GM23338 (cell line): ENCODE data around the gene BRF1. TPM values are rescaled to one million over a fixed set of nuclear protein-coding genes. Genes with fewer than 3 reads are reported as not detected.

Experiments used
- ATAC-seq: fragments of 200-7000 bp; cut with Tn5 transposase; 3 replicates; pipeline ENCODE4 v1.9.1; 2020
- DNase-seq: peaks from one replicate; pipeline ENCODE4 v3.0.0-alpha.2; 2015; ENCODE audit warnings: low spot score
- H2AFZ ChIP-seq: fragments of 200-600 bp; sonication (generic); 2 replicates; pipeline ENCODE4 v1.8.0; 2016; ENCODE audit warnings: antibody characterized with exemption, mild to moderate bottlenecking, moderate library complexity
- H3F3A ChIP-seq: fragments of 200-600 bp; sonication (generic); replicated peaks from 2 replicates; pipeline ENCODE4 v1.8.0; 2017; ENCODE audit warnings: antibody characterized with exemption, mixed run types, low read depth
- H3K27ac ChIP-seq: fragments of 200-600 bp; sonication (generic); 2 replicates; pipeline ENCODE4 v1.6.1; 2016; ENCODE audit warnings: low read depth
- H3K27me3 ChIP-seq: fragments of 200-600 bp; sonication (generic); 2 replicates; pipeline ENCODE4 v1.8.0; 2016; ENCODE audit warnings: mild to moderate bottlenecking, mixed run types, moderate library complexity; ENCODE audit not compliant: insufficient read depth
- H3K36me3 ChIP-seq: fragments of 200-600 bp; sonication (generic); 2 replicates; pipeline ENCODE4 v1.8.0; 2016; ENCODE audit warnings: mild to moderate bottlenecking; ENCODE audit not compliant: insufficient read depth
- H3K4me1 ChIP-seq: fragments of 200-600 bp; sonication (generic); 2 replicates; pipeline ENCODE4 v1.8.0; 2016; ENCODE audit warnings: mild to moderate bottlenecking, moderate library complexity; ENCODE audit not compliant: insufficient read depth
- H3K4me2 ChIP-seq: fragments of 200-600 bp; sonication (generic); 2 replicates; pipeline ENCODE4 v1.7.1; 2017; ENCODE audit warnings: mixed run types
- H3K4me3 ChIP-seq: fragments of 200-600 bp; sonication (generic); 2 replicates; pipeline ENCODE4 v1.6.1; 2016; ENCODE audit warnings: mixed run types
- H3K79me2 ChIP-seq: fragments of 200-600 bp; sonication (generic); replicated peaks from 2 replicates; pipeline ENCODE4 v1.8.0; 2017; ENCODE audit warnings: mild to moderate bottlenecking; ENCODE audit not compliant: insufficient read depth
- H3K9me2 ChIP-seq: fragments of 200-600 bp; sonication (generic); 2 replicates; pipeline ENCODE4 v1.8.0; 2017; ENCODE audit not compliant: insufficient read depth
- H4K20me1 ChIP-seq: fragments of 200-600 bp; sonication (generic); replicated peaks from 2 replicates; pipeline ENCODE4 v1.8.0; 2017; ENCODE audit warnings: mild to moderate bottlenecking; ENCODE audit not compliant: insufficient read depth
- H3K27ac Mint-ChIP-seq: 2 replicates; pipeline ENCODE4 v1.8.0; 2020; ENCODE audit warnings: inconsistent platforms, mild to moderate bottlenecking, moderate library complexity, mixed read lengths
- H3K27me3 Mint-ChIP-seq: 3 replicates; pipeline ENCODE4 v1.8.0; 2022; ENCODE audit warnings: low read depth, mild to moderate bottlenecking, moderate library complexity, mixed read lengths, inconsistent platforms; ENCODE audit not compliant: insufficient read depth, poor library complexity
- H3K36me3 Mint-ChIP-seq: 3 replicates; pipeline ENCODE4 v1.8.0; 2021; ENCODE audit warnings: low read depth, mild to moderate bottlenecking, inconsistent platforms, moderate library complexity, mixed read lengths
- H3K4me1 Mint-ChIP-seq: 3 replicates; pipeline ENCODE4 v1.8.0; 2020; ENCODE audit warnings: mild to moderate bottlenecking, inconsistent platforms, mixed read lengths
- H3K4me3 Mint-ChIP-seq: 3 replicates; pipeline ENCODE4 v1.8.0; 2021; ENCODE audit warnings: moderate library complexity, mild to moderate bottlenecking, inconsistent platforms, mixed read lengths
- H3K9me3 Mint-ChIP-seq: 3 replicates; pipeline ENCODE4 v1.8.0; 2020; ENCODE audit warnings: moderate library complexity, mild to moderate bottlenecking, inconsistent platforms, mixed read lengths
- CREB1 ChIP-seq: fragments of 250-450 bp; sonication (Bioruptor Pico); IDR thresholded peaks from 2 replicates; pipeline ENCODE4 v1.5.0; 2020; ENCODE audit warnings: low read depth, mild to moderate bottlenecking, moderate library complexity
- EZH2 ChIP-seq: fragments of 200-600 bp; sonication (generic); IDR thresholded peaks from one replicate; pipeline ENCODE4 v1.8.0; 2017; ENCODE audit warnings: antibody characterized with exemption, mild to moderate bottlenecking, low read depth; ENCODE audit not compliant: unreplicated experiment
- JUNB ChIP-seq: IDR thresholded peaks from one replicate; pipeline ENCODE4 v1.6.1; 2016; ENCODE audit warnings: antibody characterized with exemption; ENCODE audit not compliant: unreplicated experiment
- NANOG ChIP-seq: IDR thresholded peaks from 2 replicates; pipeline ENCODE4 v1.6.1; 2016; ENCODE audit warnings: antibody characterized with exemption, borderline replicate concordance
- POLR2AphosphoS5 ChIP-seq: IDR thresholded peaks from 2 replicates; pipeline ENCODE4 v1.6.1; 2016; ENCODE audit warnings: antibody characterized with exemption, low read depth
- STAT1 ChIP-seq: IDR thresholded peaks from one replicate; pipeline ENCODE4 v1.6.1; 2016; ENCODE audit warnings: antibody characterized with exemption; ENCODE audit not compliant: unreplicated experiment
- ZNF114 ChIP-seq: fragments of 250-450 bp; sonication (Bioruptor Pico); IDR thresholded peaks from 2 replicates; pipeline ENCODE4 v1.5.0; 2020; ENCODE audit warnings: mild to moderate bottlenecking, moderate library complexity
- ZNF331 ChIP-seq: fragments of 250-450 bp; sonication (Bioruptor Pico); IDR thresholded peaks from 2 replicates; pipeline ENCODE4 v1.5.0; 2020; ENCODE audit warnings: low read depth, mild to moderate bottlenecking, moderate library complexity
- polyA plus RNA-seq: library from polyadenylated mRNA; unstranded; fragments of >200 nt; fragmentation: Nextera tagmentation; extraction: Ambion mirVana; gene quantifications from 2 replicates; pipeline ENCODE4 v1.2.1, GENCODE V29; 2016
- total RNA-seq: library from RNA; depleted of rRNA; stranded (reverse); fragments of >200 nt; shearing (Covaris generic); gene quantifications from 2 replicates; pipeline ENCODE4 v1.2.3, GENCODE V29; 2014
- TF ChIP-seq, protein P1 (sequence below): IDR thresholded peaks from 2 replicates; pipeline ENCODE4 v1.6.1; 2016; ENCODE audit warnings: antibody characterized with exemption
- TF ChIP-seq, protein P2 (sequence below), 2 experiments: fragments of 200-600 bp in 1 of 2; sonication (generic) in 1 of 2; conservative IDR thresholded peaks; 2 replicates each; pipeline versions ENCODE4 v1.5.1 to v1.6.1; 2016 to 2017; ENCODE audit warnings: antibody characterized with exemption in 2 of 2, low read depth in 2 of 2, mild to moderate bottlenecking in 2 of 2, moderate library complexity in 1 of 2
- TF ChIP-seq, protein P3 (sequence below): fragments of 250-450 bp; sonication (Bioruptor Pico); IDR thresholded peaks from 2 replicates; pipeline ENCODE4 v1.5.0; 2020; ENCODE audit warnings: mild to moderate bottlenecking, moderate library complexity

Gene BRF1
- total and polyA plus RNA-seq, 2 experiments from 2014 or later, result 8.6 to 29.9 TPM

DNA sequence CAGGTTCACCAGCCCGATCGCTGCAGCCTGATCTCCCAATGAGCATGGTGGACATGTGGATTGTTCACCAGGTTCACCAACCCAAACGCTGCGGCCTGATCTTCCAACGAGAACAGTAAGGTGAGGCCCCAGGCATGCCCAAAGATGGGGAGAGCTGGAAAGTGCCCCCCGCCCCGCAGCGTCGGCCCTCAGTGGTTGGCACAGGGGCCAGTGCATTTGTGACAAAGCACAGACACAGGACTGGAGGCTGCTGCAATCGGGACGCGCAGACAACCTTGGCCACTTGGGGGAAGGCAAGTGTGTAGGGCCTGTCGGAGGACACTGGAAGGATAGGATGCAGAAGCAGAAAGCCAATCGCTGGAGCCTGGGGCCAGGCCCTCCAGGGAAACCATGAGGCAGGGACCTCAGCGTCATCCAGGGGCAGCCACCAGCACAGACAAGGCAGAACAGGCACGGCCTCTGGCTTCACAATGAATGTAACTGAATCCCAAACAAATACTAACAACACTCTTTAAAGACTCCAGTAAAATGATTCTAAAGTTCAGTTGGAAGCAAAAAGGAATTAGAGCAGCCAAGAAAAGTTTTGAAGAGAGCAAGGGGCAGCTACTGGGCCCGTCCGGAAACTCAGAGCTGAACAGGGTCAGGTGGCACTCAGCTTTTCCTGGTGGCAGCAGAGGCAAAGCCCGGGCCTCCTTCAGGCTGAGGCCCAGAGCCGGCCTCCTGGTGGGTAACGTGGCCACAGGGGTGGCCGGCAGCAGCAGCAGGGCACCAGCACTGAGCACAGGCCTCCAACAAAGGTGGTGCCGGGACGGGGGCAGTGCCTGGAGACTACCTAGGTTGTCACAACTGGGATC lies 13.3 kb downstream of the BRF1 start:
- no peak overlapping the region for H3K4me3 Mint-ChIP-seq
- H3K27ac Mint-ChIP-seq, result no peak overlapping the region
- H3K27me3 ChIP-seq, result no peaks in the 10 kb centered on the region
- H2AFZ ChIP-seq, result no peak overlapping the region
- no peaks in the 10 kb centered on the region for H3K36me3 Mint-ChIP-seq
- peaks cover 51% of the 10 kb centered on the region for H3K79me2 ChIP-seq
- peaks cover 7% of the 10 kb centered on the region for H4K20me1 ChIP-seq
- H3K9me2 ChIP-seq, result no peaks in the 10 kb centered on the region
- H3K4me3 ChIP-seq, result no peak overlapping the region
- TF ChIP-seq, protein P1, sequence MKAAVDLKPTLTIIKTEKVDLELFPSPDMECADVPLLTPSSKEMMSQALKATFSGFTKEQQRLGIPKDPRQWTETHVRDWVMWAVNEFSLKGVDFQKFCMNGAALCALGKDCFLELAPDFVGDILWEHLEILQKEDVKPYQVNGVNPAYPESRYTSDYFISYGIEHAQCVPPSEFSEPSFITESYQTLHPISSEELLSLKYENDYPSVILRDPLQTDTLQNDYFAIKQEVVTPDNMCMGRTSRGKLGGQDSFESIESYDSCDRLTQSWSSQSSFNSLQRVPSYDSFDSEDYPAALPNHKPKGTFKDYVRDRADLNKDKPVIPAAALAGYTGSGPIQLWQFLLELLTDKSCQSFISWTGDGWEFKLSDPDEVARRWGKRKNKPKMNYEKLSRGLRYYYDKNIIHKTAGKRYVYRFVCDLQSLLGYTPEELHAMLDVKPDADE, result no peak
- TF ChIP-seq, protein P2, sequence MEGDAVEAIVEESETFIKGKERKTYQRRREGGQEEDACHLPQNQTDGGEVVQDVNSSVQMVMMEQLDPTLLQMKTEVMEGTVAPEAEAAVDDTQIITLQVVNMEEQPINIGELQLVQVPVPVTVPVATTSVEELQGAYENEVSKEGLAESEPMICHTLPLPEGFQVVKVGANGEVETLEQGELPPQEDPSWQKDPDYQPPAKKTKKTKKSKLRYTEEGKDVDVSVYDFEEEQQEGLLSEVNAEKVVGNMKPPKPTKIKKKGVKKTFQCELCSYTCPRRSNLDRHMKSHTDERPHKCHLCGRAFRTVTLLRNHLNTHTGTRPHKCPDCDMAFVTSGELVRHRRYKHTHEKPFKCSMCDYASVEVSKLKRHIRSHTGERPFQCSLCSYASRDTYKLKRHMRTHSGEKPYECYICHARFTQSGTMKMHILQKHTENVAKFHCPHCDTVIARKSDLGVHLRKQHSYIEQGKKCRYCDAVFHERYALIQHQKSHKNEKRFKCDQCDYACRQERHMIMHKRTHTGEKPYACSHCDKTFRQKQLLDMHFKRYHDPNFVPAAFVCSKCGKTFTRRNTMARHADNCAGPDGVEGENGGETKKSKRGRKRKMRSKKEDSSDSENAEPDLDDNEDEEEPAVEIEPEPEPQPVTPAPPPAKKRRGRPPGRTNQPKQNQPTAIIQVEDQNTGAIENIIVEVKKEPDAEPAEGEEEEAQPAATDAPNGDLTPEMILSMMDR (conservative IDR thresholded peaks at IDR 0.05; ENCODE audit: low read depth in 2 of 2), result peak in 1 of 2 experiments; percentile 21; a peak in 1 of 4 replicates
- TF ChIP-seq STAT1, result no peak
- no peaks in the 10 kb centered on the region for H3K9me3 Mint-ChIP-seq
- DNase-seq (peak; percentile 43), ATAC-seq (peak; percentile 60)
- H3K4me1 Mint-ChIP-seq, result peaks cover 9% of the 10 kb centered on the region
- no peaks in the 10 kb centered on the region for H3K36me3 ChIP-seq
- no peaks in the 10 kb centered on the region for H3F3A ChIP-seq
- no peak overlapping the region for H3K27ac ChIP-seq
- no peak overlapping the region for H3K4me2 ChIP-seq
- H3K27me3 Mint-ChIP-seq, result peaks cover 2% of the 10 kb centered on the region
- H3K4me1 ChIP-seq, result peaks cover 3% of the 10 kb centered on the region; the same call in 1 of the 2 replicates

DNA sequence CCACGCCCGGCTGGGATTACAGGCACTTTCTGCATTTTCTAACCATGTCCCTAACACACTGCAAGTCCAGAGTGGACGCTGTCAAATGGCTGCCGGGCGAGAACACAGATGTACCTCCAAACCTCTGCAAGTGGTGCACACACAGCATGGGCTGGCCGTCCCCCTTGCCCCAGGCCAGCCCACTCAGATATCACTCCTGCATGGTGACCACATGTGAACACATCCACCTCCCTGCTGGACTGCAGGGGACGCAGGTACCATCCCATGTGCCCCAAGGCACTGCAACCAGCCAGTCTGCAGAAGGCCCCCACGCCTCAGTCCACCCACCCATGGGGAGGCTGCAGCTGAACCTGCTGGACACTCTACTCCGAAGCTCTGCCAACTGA lies 14.0 kb downstream of the BRF1 start:
- no peak overlapping the region for H3K4me3 Mint-ChIP-seq
- peaks cover 3% of the 10 kb centered on the region; the same call in 1 of the 2 replicates for H3K4me1 ChIP-seq
- DNase-seq, result no peak
- H3K36me3 ChIP-seq, result no peaks in the 10 kb centered on the region
- H3K9me2 ChIP-seq, result no peaks in the 10 kb centered on the region
- H3K9me3 Mint-ChIP-seq, result no peaks in the 10 kb centered on the region
- no peaks in the 10 kb centered on the region for H3K36me3 Mint-ChIP-seq
- no peak overlapping the region for H3K4me3 ChIP-seq
- peaks cover 47% of the 10 kb centered on the region for H3K79me2 ChIP-seq
- ATAC-seq, result no peak
- peaks cover 11% of the 10 kb centered on the region for H4K20me1 ChIP-seq
- no peak overlapping the region for H3K27ac Mint-ChIP-seq
- no peak overlapping the region for H2AFZ ChIP-seq
- peaks cover 6% of the 10 kb centered on the region for H3K27me3 Mint-ChIP-seq
- no peaks in the 10 kb centered on the region for H3K27me3 ChIP-seq
- no peak overlapping the region for H3K4me2 ChIP-seq
- H3F3A ChIP-seq, result no peaks in the 10 kb centered on the region
- H3K27ac ChIP-seq, result no peak overlapping the region
- peaks cover 16% of the 10 kb centered on the region for H3K4me1 Mint-ChIP-seq
- TF ChIP-seq ZNF331 (CRISPR knock-in tag) (no peak), JUNB (no peak), NANOG (no peak), STAT1 (no peak), EZH2 (no peak), POLR2AphosphoS5 (no peak), CREB1 (CRISPR knock-in tag) (no peak), ZNF114 (CRISPR knock-in tag) (no peak)
- TF ChIP-seq, protein P3, sequence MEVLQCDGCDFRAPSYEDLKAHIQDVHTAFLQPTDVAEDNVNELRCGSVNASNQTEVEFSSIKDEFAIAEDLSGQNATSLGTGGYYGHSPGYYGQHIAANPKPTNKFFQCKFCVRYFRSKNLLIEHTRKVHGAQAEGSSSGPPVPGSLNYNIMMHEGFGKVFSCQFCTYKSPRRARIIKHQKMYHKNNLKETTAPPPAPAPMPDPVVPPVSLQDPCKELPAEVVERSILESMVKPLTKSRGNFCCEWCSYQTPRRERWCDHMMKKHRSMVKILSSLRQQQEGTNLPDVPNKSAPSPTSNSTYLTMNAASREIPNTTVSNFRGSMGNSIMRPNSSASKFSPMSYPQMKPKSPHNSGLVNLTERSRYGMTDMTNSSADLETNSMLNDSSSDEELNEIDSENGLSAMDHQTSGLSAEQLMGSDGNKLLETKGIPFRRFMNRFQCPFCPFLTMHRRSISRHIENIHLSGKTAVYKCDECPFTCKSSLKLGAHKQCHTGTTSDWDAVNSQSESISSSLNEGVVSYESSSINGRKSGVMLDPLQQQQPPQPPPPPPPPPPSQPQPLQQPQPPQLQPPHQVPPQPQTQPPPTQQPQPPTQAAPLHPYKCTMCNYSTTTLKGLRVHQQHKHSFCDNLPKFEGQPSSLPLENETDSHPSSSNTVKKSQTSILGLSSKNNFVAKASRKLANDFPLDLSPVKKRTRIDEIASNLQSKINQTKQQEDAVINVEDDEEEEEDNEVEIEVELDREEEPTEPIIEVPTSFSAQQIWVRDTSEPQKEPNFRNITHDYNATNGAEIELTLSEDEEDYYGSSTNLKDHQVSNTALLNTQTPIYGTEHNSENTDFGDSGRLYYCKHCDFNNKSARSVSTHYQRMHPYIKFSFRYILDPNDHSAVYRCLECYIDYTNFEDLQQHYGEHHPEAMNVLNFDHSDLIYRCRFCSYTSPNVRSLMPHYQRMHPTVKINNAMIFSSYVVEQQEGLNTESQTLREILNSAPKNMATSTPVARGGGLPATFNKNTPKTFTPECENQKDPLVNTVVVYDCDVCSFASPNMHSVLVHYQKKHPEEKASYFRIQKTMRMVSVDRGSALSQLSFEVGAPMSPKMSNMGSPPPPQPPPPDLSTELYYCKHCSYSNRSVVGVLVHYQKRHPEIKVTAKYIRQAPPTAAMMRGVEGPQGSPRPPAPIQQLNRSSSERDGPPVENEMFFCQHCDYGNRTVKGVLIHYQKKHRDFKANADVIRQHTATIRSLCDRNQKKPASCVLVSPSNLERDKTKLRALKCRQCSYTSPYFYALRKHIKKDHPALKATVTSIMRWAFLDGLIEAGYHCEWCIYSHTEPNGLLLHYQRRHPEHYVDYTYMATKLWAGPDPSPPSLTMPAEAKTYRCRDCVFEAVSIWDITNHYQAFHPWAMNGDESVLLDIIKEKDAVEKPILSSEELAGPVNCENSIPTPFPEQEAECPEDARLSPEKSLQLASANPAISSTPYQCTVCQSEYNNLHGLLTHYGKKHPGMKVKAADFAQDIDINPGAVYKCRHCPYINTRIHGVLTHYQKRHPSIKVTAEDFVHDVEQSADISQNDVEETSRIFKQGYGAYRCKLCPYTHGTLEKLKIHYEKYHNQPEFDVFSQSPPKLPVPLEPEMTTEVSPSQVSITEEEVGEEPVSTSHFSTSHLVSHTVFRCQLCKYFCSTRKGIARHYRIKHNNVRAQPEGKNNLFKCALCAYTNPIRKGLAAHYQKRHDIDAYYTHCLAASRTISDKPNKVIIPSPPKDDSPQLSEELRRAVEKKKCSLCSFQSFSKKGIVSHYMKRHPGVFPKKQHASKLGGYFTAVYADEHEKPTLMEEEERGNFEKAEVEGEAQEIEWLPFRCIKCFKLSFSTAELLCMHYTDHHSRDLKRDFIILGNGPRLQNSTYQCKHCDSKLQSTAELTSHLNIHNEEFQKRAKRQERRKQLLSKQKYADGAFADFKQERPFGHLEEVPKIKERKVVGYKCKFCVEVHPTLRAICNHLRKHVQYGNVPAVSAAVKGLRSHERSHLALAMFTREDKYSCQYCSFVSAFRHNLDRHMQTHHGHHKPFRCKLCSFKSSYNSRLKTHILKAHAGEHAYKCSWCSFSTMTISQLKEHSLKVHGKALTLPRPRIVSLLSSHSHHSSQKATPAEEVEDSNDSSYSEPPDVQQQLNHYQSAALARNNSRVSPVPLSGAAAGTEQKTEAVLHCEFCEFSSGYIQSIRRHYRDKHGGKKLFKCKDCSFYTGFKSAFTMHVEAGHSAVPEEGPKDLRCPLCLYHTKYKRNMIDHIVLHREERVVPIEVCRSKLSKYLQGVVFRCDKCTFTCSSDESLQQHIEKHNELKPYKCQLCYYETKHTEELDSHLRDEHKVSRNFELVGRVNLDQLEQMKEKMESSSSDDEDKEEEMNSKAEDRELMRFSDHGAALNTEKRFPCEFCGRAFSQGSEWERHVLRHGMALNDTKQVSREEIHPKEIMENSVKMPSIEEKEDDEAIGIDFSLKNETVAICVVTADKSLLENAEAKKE (CRISPR knock-in tag), result no peak
